HG02571 (cell line): ENCODE data around the gene IL17C.
"Not testable (repeated sequence)": the region's sequence is repeated elsewhere in the genome, so short reads cannot be mapped to it uniquely, and the experiment has no call there.

Experiments
- ATAC-seq: cut with Tn5 transposase; IDR thresholded peaks from one replicate; pipeline ENCODE4 v1.9.1; 2021; ENCODE audit warnings: mild to moderate bottlenecking, moderate library complexity; ENCODE audit not compliant: unreplicated experiment

Gene IL17C

DNA sequence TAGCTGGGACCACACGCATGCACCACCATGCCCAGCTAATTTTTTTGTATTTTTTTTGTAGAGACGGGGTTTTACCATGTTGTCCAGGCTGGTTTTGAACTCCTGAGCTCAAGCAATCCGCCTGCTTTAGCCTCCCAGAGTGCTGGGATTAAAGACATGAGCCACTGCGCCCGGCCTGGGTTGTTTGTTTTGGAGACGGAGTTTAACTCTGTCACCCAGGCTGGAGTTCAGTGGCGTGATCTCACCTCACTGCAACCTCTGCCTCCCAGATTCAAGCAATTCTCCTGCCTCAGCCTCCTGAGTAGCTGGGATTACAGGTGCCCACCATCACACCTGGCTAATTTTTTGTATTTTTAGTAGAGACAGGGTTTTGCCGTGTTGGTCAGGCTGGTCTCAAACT is 28.9 kb upstream of the IL17C start:
- not testable (repeated sequence) for ATAC-seq

DNA sequence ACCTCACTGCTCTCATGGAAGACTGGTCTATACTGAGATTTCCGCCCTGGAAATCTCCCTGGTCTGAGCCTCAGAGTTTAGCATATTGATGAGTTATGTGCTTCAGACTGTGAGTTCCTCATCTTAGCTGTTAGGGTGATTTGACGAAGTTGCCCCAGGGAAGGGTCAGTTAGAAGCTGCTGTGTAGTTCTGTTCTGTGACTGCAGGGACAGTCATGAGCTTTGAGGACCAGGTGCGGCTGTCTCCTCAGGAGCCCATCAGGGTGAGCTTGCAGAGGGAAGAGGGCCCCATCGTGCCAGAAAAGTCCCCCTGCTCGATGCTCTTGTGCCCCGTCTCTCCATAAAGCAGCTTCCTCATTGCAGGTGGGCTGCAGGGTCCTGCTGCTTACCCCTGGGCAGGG is 28.3 kb upstream of the IL17C start:
- ATAC-seq = no peak

DNA sequence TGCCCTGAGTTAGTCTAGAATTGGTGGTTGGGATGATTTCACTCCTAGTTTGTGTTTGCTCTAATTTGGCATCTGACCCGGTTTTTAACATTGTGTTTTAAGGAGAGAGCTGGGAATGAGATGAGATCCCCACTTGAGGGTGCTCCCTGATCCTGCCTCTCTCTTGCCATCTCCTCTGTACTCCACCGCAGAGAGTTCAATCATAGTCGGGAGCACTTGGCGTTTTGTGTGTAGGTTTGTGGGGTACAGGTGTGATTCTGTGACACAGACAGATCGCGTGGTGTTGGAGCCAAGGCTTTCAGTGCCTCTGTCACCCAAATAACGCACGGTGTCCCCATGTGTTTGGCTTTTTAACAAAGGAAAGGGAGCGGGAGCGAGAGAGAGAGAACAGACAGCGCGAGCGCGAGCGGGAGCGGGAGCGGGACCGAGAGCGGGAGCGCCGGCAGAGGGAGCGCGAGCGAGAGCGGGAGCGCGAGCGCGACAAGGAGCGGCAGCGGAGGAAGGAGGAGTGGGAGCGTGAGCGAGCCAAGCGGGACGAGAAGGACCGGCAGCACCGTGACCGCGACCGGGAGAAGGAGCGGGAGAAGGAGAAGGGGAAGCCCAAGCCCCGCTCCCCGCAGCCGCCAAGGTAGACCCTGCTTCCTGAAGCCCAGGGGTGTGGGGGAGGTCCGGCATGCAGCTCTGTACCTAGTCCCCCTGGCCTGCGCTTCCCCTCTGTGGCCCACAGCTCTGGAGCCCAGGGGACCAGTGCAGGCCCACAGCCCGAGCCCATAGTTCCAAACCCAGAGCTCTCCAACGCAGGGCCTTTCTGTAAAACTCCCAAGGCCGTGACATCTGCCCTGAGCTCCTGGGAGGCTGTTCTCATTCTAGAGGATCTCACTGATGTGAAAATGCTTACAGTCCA is 27.2 kb upstream of the IL17C start:
- no peak for ATAC-seq

DNA sequence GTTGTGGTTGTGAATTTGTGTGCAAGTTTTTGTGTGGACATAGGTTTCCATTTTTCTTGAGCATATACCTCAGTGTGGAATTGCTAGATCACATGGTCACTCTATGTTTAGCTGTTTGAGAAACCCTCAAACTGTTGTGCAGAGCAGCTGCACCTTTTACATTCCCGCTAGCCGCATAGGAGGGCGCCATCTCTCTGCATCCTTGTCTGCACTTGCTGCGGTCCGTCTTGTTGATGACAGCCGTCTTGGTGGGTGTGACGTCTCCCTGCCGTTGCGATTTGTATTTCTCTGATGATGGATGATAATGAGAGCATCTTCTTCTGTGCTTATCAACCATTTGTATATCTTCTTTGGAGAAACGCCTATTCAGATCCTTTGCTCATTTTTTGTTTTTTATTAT is 25.1 kb upstream of the IL17C start:
- ATAC-seq = no peak

DNA sequence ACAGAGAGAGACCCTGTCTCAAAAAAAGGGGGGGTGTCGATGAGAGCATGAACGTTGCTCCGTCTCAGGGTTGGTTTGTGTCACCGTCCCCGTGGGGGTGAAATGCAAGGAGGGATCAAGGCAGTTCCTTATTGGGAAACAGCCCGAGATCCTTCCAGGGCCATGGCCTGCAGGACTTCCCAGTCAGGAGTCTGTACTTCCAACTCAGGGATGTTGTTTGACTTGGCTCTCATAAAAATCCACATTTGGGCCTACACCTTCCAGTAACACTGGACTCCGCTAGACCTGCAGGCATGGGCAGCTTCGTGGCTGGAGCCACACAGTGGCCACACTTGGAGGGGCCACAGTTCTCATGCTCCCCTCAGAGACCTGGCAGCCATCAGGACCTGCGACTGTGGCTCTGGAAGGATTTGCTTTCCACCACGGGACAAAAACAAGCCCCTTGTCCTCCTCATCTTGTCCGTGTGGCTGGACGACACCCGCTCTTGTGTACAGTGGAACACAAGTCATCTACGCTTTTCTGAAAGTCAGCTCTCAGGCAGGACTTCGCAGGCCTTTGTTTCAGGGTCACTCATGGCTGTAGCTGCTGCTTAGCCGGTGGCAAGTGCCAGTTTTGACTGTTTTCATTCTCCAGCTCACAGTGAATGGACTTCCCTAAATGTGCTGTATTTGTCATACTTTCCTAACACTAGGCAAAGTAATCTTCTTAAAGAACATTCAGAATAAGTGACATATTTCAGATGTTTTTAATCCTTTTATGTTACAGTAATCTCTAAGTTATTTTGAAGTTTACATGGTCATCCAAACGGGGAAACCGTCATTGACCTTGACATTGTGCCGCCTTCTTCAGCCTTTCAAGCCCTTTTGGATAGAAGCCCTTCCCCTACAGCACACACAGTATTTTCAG is 24.2 kb upstream of the IL17C start:
- ATAC-seq = no peak

DNA sequence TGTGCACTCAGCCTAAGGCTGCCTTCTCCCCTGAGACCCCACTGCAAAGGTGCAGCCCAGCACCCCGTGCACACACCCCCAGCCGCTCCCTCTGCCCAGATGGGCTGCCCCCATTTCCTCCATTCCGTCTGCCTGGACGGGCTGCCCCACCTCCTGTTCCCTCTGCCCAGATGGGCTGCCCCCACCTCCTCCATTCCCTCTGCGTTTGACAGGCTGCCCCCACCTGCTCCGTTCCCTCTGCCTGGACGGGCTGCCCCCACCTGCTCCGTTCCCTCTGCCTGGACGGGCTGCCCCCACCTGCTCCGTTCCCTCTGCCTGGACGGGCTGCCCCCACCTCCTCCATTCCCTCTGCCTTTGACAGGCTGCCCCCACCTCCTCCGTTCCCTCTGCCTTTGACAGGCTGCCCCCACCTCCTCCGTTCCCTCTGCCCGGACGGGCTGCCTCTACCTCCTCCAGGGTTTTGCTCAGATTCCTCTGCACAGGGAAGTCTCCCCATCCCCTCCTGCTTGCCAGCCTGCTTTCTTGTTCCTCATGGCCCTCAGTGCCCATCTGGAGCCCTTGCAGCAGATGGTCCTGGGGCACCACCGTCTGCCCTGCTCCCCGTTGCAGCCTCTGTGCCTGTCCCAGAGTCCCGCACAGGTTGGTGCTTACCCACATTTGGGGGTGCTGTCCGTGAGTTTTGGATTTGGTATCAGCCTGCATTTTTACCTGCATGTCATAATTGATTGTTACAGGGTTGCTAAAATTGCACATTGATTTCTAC is 23.4 kb upstream of the IL17C start:
- ATAC-seq = no peak

DNA sequence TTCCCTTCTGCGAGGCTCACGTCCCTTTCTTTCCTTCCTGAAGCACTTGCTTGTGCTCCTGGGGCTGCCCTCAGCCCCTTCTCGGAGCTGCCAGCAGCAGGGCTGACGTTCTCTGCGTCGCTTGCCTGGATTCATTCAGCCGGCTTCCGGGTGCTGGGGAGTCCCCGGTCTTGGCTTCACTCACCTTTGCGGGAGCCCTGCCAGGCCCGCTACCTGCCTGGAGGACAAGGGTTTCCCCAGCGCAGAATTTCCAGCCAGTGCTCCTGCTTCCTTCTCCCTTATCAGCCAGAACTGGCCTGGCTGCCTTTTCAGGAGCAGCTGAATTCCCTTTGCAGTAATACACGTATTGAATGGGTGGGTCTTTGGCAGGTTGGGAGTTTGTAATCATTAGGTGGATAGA is 22.1 kb upstream of the IL17C start:
- no peak for ATAC-seq

DNA sequence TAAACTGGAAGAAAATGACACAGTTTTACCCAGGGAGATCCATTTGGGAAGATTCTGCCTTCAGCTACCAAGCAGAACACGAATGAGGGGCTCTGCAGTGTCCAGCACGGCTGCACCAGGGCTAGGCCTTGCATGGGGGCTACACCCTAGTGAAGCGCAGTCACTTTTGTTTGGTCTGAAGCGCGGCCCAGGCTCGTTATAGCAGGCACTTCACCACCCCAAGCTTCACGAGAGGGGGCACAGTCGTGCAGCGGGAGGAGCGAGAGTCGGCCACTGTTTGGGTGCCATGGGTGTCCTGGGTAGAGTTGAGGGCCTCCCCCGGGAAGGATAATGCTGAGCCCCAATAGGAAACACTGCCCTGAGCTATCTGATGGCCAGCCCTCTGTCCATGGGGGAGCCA is 21.6 kb upstream of the IL17C start:
- ATAC-seq = no peak

DNA sequence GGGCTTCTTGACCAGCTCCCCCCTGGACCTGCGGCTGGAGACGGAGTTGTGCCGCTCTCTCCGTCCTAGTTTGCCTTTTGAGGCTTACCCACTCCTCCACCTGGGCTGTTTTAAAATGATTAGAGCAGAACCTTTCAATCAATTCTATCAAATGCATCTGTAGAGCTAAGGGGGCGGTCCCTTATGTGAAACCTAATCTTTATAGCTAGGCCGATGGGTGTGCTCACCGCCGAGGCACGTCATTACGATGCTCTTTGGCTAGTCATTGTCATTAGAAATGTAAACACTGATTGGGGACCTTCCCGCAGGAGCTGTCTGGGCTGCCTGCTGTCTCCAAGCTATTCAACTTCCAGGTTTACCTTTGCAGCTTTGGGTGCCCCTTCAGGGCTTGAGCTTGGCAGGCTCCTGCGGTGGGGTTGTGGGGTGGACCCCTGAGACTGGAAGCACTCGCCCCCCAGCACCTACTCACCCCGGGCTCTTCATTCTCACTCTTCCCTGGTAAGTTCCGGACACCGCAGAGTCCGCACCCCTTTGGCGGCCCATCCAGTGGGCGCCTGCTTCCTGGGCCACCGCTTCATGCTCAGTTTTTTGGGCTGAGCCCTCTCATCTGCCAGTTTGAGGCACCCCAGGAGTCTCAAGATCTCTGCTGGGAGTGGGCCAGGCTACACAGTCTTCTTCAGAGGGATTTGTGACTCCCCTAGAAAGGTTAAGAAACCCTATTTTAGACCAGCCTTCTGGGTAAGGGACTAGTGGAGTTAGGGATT is 20.9 kb upstream of the IL17C start:
- ATAC-seq = no peak

DNA sequence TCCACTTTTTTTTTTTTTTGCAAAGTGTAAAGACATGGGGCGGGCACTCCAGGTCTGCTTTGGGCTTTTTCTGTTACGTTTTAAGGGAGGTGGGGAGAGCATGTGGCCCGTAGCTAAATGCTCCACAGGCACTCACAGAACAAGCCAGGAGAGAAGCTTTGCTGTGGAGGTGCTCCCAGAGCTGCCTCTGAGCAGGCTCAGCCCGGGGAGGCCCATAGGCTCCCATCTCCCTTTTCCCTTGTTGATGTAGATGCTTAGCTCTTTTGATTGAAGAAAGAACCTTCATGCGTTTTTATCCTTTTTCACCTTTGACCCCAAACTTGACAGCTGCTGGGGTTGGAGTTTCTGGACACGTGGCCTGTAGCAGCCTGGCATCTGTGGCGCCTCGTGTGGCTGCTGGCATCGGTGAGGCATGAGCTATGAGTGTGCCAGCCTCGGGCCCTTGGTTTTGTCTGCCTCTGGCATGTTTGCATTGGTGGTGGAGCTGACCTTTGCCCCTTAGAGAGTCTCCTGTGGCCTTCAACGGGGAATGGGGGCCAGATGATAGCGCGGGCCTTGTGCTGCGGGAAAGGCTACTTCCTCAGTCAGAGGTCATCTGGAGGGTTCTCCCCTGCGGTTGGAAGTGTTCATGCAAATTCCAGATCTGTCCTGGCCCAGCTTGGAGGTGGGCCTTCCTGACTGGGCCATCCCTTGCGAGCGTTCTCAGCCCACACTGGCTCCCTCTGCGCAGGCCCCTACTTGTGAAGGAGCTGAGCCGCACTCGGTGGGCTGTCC is 20.0 kb upstream of the IL17C start:
- no peak for ATAC-seq

DNA sequence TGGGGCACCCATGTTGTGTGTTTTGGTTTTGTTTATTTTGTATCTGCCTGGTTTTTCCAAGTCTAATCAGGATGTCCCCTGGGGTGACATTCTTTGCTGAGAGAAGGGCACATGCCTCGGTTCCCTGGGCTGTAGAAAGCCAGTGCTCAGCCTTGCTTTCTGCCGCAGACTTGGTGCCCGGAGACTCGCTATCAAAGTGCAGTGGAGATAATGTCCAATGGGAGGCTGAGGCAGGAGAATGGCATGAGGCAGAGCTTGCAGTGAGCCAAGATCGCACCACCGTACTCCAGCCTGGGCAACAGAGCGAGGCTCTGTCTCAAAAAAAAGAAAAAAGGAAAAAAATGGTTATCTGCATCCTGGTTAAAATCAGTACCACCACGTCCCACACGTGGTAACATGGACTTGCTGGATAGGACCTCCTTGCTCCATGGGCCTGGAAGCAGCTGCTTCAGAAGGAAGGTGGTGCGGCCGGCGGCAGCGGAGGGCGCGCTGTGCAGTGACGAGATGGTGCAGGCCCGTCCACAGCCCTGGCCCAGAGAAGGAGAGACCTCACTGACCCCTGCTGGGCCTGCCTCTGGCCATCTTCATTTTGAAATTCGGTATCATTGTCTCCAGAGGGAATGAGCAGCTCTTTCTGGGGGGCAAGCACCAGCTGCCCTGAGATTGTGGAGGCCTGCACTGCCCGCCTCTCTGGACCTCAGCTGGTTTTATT is 19.3 kb upstream of the IL17C start:
- ATAC-seq = no peak

DNA sequence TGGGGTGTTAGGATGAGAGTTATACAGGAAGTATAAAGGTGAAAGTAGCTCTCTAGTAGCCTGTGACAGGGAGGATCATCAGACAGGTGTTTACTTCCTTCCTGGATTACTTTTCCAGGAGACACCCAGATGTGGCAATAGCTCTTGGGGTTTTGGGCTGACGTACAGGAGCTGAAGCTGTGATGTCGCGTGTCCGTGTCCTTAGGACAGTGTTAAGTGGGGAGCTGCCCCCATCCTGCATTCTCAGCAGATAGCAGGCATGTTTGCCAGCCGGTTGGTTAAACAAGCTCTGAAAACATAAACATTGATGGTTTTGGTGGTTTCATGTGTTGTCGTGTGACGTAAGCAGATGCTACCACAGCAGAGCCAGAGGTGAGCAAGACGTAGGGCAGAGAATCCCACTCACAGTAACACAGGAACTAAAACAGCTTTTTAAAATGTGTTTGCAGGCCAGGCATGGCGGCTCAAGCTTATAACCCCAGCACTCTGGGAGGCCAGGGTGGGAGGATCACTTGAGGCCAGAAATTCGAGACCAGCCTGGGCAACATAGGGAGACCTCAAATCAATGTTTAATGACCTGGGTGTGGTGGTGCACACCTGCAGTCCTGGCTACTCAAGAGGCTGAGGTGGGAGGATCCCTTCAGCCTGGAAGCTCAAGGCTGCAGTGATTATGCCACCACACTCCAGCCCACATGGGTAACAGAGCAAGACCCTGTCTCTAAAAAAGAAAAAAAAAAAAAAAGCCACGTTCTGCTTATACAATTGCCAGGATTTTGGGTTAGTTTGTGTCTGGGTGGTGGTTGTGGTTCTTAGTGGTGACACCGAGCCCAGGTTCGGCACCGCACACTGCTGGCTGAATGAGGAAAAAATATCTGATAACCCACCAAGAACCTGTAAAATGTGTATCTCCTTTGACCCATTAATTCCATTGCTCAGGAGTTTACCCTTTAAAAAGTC is 18.2 kb upstream of the IL17C start:
- ATAC-seq = no peak

DNA sequence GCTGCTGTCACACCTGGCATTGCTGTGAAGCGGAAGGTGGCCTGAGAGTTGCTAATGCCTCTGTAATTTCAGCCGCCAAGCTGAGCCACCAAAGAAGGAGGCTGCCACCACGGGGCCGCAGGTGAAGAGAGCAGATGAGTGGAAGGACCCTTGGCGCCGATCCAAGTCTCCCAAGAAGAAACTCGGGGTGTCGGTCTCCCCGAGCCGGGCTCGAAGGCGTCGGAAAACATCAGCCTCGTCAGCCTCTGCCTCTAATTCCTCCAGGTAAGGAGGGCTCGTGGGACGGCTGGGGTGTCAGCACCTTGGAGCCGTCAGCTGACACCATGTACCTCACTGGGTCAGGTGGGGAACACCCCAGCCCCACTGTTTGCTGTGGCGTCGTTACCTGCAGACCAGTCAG is 16.2 kb upstream of the IL17C start:
- no peak for ATAC-seq

DNA sequence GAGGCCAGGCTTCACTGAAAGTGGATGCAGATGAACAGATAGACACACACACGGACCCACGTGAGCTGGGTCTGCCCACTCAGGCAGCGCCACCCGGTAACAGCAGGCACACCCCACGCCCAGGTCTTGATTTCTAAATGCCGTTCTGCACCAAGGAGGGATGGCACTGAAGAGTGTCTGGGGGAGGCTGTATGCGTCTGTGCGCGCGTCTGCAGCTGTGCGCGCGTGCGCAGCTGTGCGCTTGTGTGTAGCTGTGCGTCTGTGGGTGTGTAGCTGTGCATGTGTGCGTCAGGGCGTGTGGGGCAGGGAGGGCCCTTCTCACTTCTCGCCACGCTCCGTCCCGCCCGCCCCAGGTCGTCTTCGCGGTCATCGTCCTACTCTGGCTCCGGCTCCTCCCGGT is 15.5 kb upstream of the IL17C start:
- no peak for ATAC-seq

DNA sequence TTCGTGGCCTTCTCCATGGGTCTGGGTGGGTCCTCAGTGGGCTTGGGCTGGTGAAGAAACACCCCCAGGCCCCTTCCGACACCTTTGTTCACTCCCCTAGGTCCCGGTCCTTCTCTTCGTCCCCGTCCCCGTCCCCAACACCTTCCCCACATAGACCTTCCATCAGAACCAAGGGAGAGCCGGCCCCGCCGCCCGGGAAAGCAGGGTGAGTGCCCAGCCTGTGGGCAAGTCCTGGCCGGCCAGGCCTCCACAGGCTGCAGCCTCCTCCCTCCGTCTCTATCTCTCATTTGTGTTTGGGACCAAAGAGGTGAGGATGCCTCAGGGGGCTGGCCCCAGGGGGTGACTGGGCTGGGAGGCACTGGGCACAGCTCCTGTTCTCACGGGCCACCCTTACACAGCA is 14.5 kb upstream of the IL17C start:
- ATAC-seq = no peak

DNA sequence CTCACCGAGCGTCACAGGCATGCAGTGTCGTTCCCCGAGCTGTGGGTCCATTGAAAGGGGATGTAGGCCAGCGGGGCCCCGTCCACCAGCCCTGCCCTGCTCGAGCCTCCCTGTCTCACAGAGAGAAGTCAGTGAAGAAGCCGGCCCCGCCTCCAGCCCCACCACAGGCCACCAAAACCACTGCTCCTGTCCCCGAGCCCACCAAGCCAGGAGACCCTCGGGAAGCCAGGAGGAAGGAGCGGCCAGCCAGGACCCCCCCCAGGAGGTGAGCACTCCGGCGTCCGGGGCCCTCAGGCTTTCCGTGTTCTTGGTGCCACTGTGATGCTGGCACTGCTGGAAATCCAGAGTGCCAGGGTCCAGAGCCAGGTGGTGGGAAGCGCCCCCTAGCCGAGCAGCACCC is 13.9 kb upstream of the IL17C start:
- no peak for ATAC-seq

DNA sequence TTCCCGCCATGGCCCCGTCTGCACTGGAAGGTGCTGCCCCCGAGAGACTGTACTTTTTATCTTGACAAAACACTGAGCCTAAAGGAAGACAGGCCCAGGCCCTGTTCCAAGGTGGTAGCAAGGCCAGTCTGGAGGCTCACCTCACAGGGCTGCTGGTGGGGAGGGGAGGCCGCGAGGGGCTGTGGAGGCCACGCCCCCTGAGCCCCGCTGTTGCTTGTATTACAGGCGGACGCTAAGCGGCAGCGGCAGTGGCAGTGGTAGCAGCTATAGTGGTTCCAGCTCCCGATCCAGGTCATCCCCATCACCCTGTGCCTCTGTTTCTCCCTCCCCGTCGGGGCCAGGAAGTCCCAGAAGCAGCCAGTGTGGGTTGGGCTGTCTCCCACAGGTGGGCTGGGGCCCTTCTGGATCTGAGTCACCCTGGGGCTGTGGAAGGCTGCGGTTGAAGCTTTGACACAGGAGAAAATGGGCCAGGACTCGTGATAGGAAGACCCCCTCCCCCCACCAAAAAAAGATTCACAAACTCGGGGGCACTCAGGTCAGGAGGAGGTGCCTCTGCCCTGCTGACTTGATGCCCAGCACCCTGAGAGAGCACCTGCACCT is 13.3 kb upstream of the IL17C start:
- ATAC-seq = no peak

DNA sequence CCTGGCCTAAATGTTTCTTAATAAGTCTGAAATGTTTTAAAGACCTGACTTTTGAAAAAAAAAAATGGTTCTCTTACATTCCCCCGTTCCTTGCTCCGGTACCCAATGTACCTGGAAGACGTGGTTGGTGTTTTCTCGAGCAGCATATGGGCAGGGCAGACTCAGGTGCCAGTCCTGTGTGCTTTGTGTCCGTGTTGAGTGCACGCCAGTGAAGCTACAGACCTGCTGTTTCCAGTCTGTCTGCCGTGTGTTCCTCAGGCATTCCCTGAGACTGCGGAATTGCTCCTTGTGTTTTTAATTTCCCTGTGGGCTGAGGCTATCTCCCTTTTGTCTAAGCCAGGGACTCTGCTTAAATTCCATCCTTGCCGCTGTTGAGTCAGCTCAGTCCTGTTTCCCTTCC is 11.7 kb upstream of the IL17C start:
- ATAC-seq = no peak
